Liver (tissue), 3 donors: ENCODE measurements around the gene LEKR1.
A peak's percentile ranks its signal among the peaks of the same experiment; 100 is the strongest.

Experiments
- EGR1 ChIP-seq, 2 donors: IDR thresholded peaks; 2 replicates each; pipeline ENCODE4 v1.6.1; 2016 to 2018; ENCODE audit warnings: antibody characterized with exemption in 2 of 2, low read depth in 2 of 2
- JUND ChIP-seq, 2 donors: IDR thresholded peaks; 2 replicates each; pipeline ENCODE4 v1.6.1; 2016; ENCODE audit warnings: antibody characterized with exemption in 2 of 2
- NR2F2 ChIP-seq: IDR thresholded peaks from 2 replicates; pipeline ENCODE4 v1.6.1; 2016; ENCODE audit warnings: antibody characterized with exemption
- RAD21 ChIP-seq, 2 donors: IDR thresholded peaks; 2 replicates each; pipeline ENCODE4 v1.6.1; 2016; ENCODE audit warnings: antibody characterized with exemption in 2 of 2, mild to moderate bottlenecking in 2 of 2
- RXRA ChIP-seq, 2 donors: IDR thresholded peaks; 2 replicates each; pipeline ENCODE4 v1.6.1; 2017 to 2018; ENCODE audit warnings: antibody characterized with exemption in 2 of 2, mild to moderate bottlenecking in 1 of 2
- SP1 ChIP-seq: IDR thresholded peaks from 2 replicates; pipeline ENCODE4 v1.6.1; 2018; ENCODE audit warnings: antibody characterized with exemption, mild to moderate bottlenecking
- TAF1 ChIP-seq: conservative IDR thresholded peaks from 2 replicates; pipeline ENCODE4 v1.6.1; 2016; ENCODE audit warnings: antibody characterized with exemption, mild to moderate bottlenecking
- YY1 ChIP-seq: IDR thresholded peaks from 2 replicates; pipeline ENCODE4 v1.6.1; 2016; ENCODE audit warnings: antibody characterized with exemption, mild to moderate bottlenecking
- TF ChIP-seq, protein P1 (sequence below): fragments of 150-350 bp; IDR thresholded peaks from 2 replicates; pipeline ENCODE4 v1.5.1; 2017; ENCODE audit warnings: improper control_type of control experiment, low read depth, low read length; ENCODE audit not compliant: missing input control
- TF ChIP-seq, protein P2 (sequence below): IDR thresholded peaks from 2 replicates; pipeline ENCODE4 v1.6.1; 2016; ENCODE audit warnings: antibody characterized with exemption
- TF ChIP-seq, protein P3 (sequence below): IDR thresholded peaks from 2 replicates; pipeline ENCODE4 v1.6.1; 2016; ENCODE audit warnings: antibody characterized with exemption
- TF ChIP-seq, protein P4 (sequence below): IDR thresholded peaks from 2 replicates; pipeline ENCODE4 v1.6.1; 2016; ENCODE audit warnings: antibody characterized with exemption, mild to moderate bottlenecking
- TF ChIP-seq, protein P5 (sequence below): IDR thresholded peaks from 2 replicates; pipeline ENCODE4 v1.6.1; 2016; ENCODE audit warnings: antibody characterized with exemption
- donor health status: healthy.
- donor health status: healthy.

DNA sequence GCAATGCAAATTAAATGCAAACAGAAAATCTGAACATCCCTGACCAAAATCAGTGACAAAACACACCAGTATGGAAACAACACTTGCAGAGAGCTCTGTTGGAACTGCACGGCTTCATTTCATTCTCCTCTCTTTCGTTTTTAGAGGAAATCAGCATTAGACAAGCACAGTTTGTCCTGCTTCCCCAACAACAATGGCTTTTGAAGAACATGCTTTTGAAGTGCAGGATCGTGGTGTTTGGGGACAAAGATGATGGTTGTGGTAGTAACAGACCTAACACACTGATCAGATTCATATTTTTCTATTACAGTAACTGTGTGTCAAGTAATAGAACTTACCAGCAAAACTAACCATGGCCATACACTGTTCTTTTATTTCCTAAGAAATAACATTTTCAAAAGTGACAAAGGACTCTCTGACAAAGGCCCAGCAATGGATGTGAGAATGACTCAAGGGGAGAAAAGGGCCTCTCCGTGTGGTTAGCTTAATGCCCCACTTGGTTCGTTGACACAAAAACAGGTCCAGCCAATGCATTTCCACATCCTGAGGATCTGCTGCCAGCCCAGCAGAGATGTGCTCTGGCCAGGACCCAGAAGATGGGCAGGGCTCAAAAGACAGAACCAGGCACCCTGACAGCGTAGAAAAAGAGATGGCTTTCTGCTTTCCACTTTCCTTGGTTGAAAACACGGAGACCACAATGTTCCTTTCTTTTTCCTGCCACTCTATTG is 249.7 kb downstream of the LEKR1 start:
- TF ChIP-seq, protein P1, sequence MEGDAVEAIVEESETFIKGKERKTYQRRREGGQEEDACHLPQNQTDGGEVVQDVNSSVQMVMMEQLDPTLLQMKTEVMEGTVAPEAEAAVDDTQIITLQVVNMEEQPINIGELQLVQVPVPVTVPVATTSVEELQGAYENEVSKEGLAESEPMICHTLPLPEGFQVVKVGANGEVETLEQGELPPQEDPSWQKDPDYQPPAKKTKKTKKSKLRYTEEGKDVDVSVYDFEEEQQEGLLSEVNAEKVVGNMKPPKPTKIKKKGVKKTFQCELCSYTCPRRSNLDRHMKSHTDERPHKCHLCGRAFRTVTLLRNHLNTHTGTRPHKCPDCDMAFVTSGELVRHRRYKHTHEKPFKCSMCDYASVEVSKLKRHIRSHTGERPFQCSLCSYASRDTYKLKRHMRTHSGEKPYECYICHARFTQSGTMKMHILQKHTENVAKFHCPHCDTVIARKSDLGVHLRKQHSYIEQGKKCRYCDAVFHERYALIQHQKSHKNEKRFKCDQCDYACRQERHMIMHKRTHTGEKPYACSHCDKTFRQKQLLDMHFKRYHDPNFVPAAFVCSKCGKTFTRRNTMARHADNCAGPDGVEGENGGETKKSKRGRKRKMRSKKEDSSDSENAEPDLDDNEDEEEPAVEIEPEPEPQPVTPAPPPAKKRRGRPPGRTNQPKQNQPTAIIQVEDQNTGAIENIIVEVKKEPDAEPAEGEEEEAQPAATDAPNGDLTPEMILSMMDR, result no peak
- TF ChIP-seq, protein P2, sequence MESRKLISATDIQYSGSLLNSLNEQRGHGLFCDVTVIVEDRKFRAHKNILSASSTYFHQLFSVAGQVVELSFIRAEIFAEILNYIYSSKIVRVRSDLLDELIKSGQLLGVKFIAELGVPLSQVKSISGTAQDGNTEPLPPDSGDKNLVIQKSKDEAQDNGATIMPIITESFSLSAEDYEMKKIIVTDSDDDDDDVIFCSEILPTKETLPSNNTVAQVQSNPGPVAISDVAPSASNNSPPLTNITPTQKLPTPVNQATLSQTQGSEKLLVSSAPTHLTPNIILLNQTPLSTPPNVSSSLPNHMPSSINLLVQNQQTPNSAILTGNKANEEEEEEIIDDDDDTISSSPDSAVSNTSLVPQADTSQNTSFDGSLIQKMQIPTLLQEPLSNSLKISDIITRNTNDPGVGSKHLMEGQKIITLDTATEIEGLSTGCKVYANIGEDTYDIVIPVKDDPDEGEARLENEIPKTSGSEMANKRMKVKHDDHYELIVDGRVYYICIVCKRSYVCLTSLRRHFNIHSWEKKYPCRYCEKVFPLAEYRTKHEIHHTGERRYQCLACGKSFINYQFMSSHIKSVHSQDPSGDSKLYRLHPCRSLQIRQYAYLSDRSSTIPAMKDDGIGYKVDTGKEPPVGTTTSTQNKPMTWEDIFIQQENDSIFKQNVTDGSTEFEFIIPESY, result no peak
- TF ChIP-seq, protein P3, sequence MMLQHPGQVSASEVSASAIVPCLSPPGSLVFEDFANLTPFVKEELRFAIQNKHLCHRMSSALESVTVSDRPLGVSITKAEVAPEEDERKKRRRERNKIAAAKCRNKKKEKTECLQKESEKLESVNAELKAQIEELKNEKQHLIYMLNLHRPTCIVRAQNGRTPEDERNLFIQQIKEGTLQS, result no peak
- TF ChIP-seq RAD21 (IDR thresholded peaks at IDR 0.05) (peak in 1 of 2 donors; percentile 31), JUND (IDR thresholded peaks at IDR 0.05) (no peak), TAF1 (no peak), EGR1 (IDR thresholded peaks at IDR 0.05; ENCODE audit: low read depth in 2 of 2) (no peak), RXRA (IDR thresholded peaks at IDR 0.05) (no peak), YY1 (no peak), NR2F2 (no peak), SP1 (no peak)
- TF ChIP-seq, protein P4, sequence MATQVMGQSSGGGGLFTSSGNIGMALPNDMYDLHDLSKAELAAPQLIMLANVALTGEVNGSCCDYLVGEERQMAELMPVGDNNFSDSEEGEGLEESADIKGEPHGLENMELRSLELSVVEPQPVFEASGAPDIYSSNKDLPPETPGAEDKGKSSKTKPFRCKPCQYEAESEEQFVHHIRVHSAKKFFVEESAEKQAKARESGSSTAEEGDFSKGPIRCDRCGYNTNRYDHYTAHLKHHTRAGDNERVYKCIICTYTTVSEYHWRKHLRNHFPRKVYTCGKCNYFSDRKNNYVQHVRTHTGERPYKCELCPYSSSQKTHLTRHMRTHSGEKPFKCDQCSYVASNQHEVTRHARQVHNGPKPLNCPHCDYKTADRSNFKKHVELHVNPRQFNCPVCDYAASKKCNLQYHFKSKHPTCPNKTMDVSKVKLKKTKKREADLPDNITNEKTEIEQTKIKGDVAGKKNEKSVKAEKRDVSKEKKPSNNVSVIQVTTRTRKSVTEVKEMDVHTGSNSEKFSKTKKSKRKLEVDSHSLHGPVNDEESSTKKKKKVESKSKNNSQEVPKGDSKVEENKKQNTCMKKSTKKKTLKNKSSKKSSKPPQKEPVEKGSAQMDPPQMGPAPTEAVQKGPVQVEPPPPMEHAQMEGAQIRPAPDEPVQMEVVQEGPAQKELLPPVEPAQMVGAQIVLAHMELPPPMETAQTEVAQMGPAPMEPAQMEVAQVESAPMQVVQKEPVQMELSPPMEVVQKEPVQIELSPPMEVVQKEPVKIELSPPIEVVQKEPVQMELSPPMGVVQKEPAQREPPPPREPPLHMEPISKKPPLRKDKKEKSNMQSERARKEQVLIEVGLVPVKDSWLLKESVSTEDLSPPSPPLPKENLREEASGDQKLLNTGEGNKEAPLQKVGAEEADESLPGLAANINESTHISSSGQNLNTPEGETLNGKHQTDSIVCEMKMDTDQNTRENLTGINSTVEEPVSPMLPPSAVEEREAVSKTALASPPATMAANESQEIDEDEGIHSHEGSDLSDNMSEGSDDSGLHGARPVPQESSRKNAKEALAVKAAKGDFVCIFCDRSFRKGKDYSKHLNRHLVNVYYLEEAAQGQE, result no peak
- TF ChIP-seq, protein P5, sequence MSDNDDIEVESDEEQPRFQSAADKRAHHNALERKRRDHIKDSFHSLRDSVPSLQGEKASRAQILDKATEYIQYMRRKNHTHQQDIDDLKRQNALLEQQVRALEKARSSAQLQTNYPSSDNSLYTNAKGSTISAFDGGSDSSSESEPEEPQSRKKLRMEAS, result no peak
